GM18858 (cell line): ENCODE measurements around the gene PCDHA6.
"Not testable (repeated sequence)": the region's sequence is repeated elsewhere in the genome, so short reads cannot be mapped to it uniquely, and the experiment has no call there.

Experiments
- ATAC-seq: cut with Tn5 transposase; IDR thresholded peaks from one replicate; pipeline ENCODE4 v1.9.1; 2021; ENCODE audit not compliant: unreplicated experiment

The PCDHA6 gene

GRCh38 chr5:140821375-140822280 is 6.1 kb upstream of the PCDHA6 start, which contains the start of gene PCDHA5:
Gene PCDHA5, plus strand, starts transcription at chr5:140821613.
- ATAC-seq, result no peak

GRCh38 chr5:140822281-140822629 is 5.5 kb upstream of the PCDHA6 start:
- no peak for ATAC-seq

- ATAC-seq, result not testable (repeated sequence)
These were observed 4.8 kb upstream of the PCDHA6 start for GRCh38 chr5:140822969-140823368.

GRCh38 chr5:140823475-140823874 is 4.3 kb upstream of the PCDHA6 start:
- no peak for ATAC-seq

- ATAC-seq, result no peak
These were observed 590 bp downstream of the PCDHA6 start for GRCh38 chr5:140828362-140828737.

GRCh38 chr5:140829511-140830501 is 2.0 kb downstream of the PCDHA6 start:
- not testable (repeated sequence) for ATAC-seq

GRCh38 chr5:140833993-140834392 is 6.2 kb downstream of the PCDHA6 start, which contains the start of gene PCDHA7:
Gene PCDHA7, plus strand, starts transcription at chr5:140834269. Its CDS starts 115 bp downstream, at chr5:140834384.
- ATAC-seq, result no peak

GRCh38 chr5:140834439-140835008 is 6.8 kb downstream of the PCDHA6 start:
- not testable (repeated sequence) for ATAC-seq

- ATAC-seq, result no peak
These were observed 8.1 kb downstream of the PCDHA6 start for GRCh38 chr5:140835622-140836510.

GRCh38 chr5:140840978-140841962 is 13.5 kb downstream of the PCDHA6 start, which contains the start of gene PCDHA8:
Gene PCDHA8, plus strand, starts transcription at chr5:140841187. Its CDS starts 135 bp downstream, at chr5:140841322.
- ATAC-seq, result no peak

- ATAC-seq, result no peak
These were observed 15.3 kb downstream of the PCDHA6 start for GRCh38 chr5:140842798-140843733.

- not testable (repeated sequence) for ATAC-seq
These were observed 20.7 kb downstream of the PCDHA6 start, which contains the start of gene PCDHA9 for GRCh38 chr5:140848139-140849102. Gene PCDHA9, plus strand, starts transcription at chr5:140848382. Its CDS starts 114 bp downstream, at chr5:140848496.

GRCh38 chr5:140849831-140850634 is 22.3 kb downstream of the PCDHA6 start:
- not testable (repeated sequence) for ATAC-seq

- no peak for ATAC-seq
These were observed 28.3 kb downstream of the PCDHA6 start, which contains the start of gene PCDHA10 for GRCh38 chr5:140855772-140856674. Gene PCDHA10, plus strand, starts transcription at chr5:140855897. Its CDS starts 152 bp downstream, at chr5:140856049.
